Osteocyte (in vitro differentiated cells): ENCODE measurements around the gene PABPC1L. TPM values are rescaled to one million over a fixed set of nuclear protein-coding genes. Genes with fewer than 3 reads are reported as not detected.

Source experiments
- DNase-seq: peaks from one replicate; pipeline ENCODE4 v3.0.0; 2021; ENCODE audit warnings: mixed read lengths; ENCODE audit not compliant: unreplicated experiment; ENCODE audit errors: extremely low spot score
- H3K27ac Mint-ChIP-seq: one replicate; pipeline ENCODE4 v1.8.0; 2021; ENCODE audit warnings: mild to moderate bottlenecking, mixed read lengths; ENCODE audit not compliant: unreplicated experiment
- H3K27me3 Mint-ChIP-seq: one replicate; pipeline ENCODE4 v1.8.0; 2021; ENCODE audit warnings: mixed read lengths; ENCODE audit not compliant: unreplicated experiment
- H3K36me3 Mint-ChIP-seq: one replicate; pipeline ENCODE4 v1.8.0; 2021; ENCODE audit warnings: mixed read lengths; ENCODE audit not compliant: unreplicated experiment
- H3K4me1 Mint-ChIP-seq: one replicate; pipeline ENCODE4 v1.8.0; 2021; ENCODE audit warnings: mixed read lengths; ENCODE audit not compliant: unreplicated experiment
- H3K4me3 Mint-ChIP-seq: one replicate; pipeline ENCODE4 v1.8.0; 2021; ENCODE audit warnings: mild to moderate bottlenecking, moderate library complexity, mixed read lengths; ENCODE audit not compliant: unreplicated experiment
- H3K9me3 Mint-ChIP-seq: one replicate; pipeline ENCODE4 v1.8.0; 2021; ENCODE audit warnings: mixed read lengths; ENCODE audit not compliant: unreplicated experiment
- CTCF ChIP-seq: fragments of 200-600 bp; sonication (generic); IDR thresholded peaks from 2 replicates; pipeline ENCODE4 v1.5.0; 2021; ENCODE audit warnings: antibody characterized with exemption, mild to moderate bottlenecking, moderate library complexity
- total RNA-seq: library from RNA; stranded (reverse); gene quantifications from 2 replicates; pipeline ENCODE4 v1.2.1, GENCODE V29; 2021

Gene PABPC1L
- total RNA-seq, 1 donor from 2014 or later = 65.3 TPM

GRCh38 chr20:44938637-44939036 is 28.8 kb downstream of the PABPC1L start:
- H3K4me1 Mint-ChIP-seq = no peaks in the 10 kb centered on the region
- H3K36me3 Mint-ChIP-seq = peaks cover 35% of the 10 kb centered on the region
- DNase-seq = no peak
- H3K27ac Mint-ChIP-seq = no peak overlapping the region
- H3K4me3 Mint-ChIP-seq = no peak overlapping the region
- no peak for TF ChIP-seq CTCF
- no peaks in the 10 kb centered on the region for H3K27me3 Mint-ChIP-seq
- H3K9me3 Mint-ChIP-seq = no peaks in the 10 kb centered on the region

- Mint-ChIP-seq H3K36me3 (peaks cover 43% of the 10 kb centered on the region), H3K27me3 (no peaks in the 10 kb centered on the region), H3K9me3 (no peaks in the 10 kb centered on the region), H3K4me3 (no peak overlapping the region), H3K27ac (no peak overlapping the region), H3K4me1 (no peaks in the 10 kb centered on the region)
- DNase-seq = no peak
- TF ChIP-seq CTCF = no peak
These were observed 31.3 kb downstream of the PABPC1L start for GRCh38 chr20:44941120-44941691.

- no peak for DNase-seq
- no peak overlapping the region for H3K27ac Mint-ChIP-seq
- TF ChIP-seq CTCF = no peak
These were observed 32.6 kb downstream of the PABPC1L start for GRCh38 chr20:44942264-44942973.

GRCh38 chr20:44943828-44944227 is 34.0 kb downstream of the PABPC1L start:
- Mint-ChIP-seq H3K4me1 (no peaks in the 10 kb centered on the region), H3K4me3 (no peak overlapping the region), H3K27me3 (no peaks in the 10 kb centered on the region), H3K36me3 (peaks cover 38% of the 10 kb centered on the region), H3K9me3 (no peaks in the 10 kb centered on the region), H3K27ac (no peak overlapping the region)
- no peak for DNase-seq
- TF ChIP-seq CTCF = no peak

More at GRCh38 chr20:44942264-44942973, 32.6 kb downstream of the PABPC1L start:
- Mint-ChIP-seq H3K27me3 (no peaks in the 10 kb centered on the region), H3K9me3 (no peaks in the 10 kb centered on the region), H3K4me1 (no peaks in the 10 kb centered on the region), H3K36me3 (peaks cover 40% of the 10 kb centered on the region), H3K4me3 (no peak overlapping the region)

GRCh38 chr20:44945261-44945660 is 35.4 kb downstream of the PABPC1L start:
- H3K36me3 Mint-ChIP-seq = peaks cover 43% of the 10 kb centered on the region
- no peaks in the 10 kb centered on the region for H3K4me1 Mint-ChIP-seq
- H3K27me3 Mint-ChIP-seq = no peaks in the 10 kb centered on the region

More at GRCh38 chr20:44945261-44945660, 35.4 kb downstream of the PABPC1L start:
- no peaks in the 10 kb centered on the region for H3K9me3 Mint-ChIP-seq
- no peak overlapping the region for H3K4me3 Mint-ChIP-seq
- H3K27ac Mint-ChIP-seq = no peak overlapping the region
- no peak for TF ChIP-seq CTCF
- DNase-seq = no peak
